GM18520 (cell line): ENCODE data around the gene GATD1.

Source experiments
- ATAC-seq: cut with Tn5 transposase; IDR thresholded peaks from one replicate; pipeline ENCODE4 v1.9.1; 2021; ENCODE audit not compliant: unreplicated experiment

The GATD1 gene

GRCh38 chr11:729492-730074 lies 47.7 kb downstream of the GATD1 start:
- ATAC-seq = no peak

- no peak for ATAC-seq
Observed at GRCh38 chr11:728901-729491, 48.3 kb downstream of the GATD1 start.

GRCh38 chr11:727859-728748 lies 49.2 kb downstream of the GATD1 start:
- no peak for ATAC-seq

DNA sequence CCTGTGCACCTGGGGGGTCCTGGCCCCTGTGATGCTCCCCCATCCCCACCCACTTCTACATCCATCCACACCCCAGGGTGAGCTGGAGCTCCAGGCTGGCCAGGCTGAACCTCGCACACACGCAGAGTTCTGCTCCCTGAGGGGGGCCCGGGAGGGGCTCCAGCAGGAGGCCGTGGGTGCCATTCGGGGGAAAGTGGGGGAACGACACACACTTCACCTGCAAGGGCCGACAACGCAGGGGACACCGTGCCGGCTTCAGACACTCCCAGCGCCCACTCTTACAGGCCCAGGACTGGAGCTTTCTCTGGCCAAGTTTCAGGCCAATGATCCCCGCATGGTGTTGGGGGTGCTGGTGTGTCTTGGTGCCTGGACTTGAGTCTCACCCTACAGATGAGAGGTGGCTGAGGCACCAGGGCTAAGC lies 50.0 kb downstream of the GATD1 start:
- ATAC-seq = no peak

DNA sequence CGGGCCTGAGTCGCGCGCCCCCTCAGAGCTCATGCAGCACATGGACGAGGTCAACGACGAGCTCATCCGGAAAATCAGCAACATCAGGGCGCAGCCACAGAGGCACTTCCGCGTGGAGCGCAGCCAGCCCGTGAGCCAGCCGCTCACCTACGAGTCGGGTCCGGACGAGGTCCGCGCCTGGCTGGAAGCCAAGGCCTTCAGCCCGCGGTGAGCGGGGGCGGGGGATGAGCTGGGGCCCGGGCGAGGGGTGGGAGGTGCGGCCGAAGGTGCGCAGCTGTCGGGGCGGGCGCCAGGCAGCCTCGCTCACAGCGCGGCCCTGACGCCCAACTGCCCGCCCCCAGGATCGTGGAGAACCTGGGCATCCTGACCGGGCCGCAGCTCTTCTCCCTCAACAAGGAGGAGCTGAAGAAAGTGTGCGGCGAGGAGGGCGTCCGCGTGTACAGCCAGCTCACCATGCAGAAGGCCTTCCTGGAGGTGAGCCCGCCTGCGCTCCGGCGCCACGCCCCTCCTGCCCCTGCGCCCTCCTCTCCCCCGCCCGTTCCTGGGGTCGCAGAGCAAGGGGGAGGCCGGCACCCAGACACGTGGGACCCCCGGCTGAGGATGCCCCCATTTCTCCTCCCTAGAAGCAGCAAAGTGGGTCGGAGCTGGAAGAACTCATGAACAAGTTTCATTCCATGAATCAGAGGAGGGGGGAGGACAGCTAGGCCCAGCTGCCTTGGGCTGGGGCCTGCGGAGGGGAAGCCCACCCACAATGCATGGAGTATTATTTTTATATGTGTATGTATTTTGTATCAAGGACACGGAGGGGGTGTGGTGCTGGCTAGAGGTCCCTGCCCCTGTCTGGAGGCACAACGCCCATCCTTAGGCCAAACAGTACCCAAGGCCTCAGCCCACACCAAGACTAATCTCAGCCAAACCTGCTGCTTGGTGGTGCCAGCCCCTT lies 50.7 kb downstream of the GATD1 start:
- ATAC-seq = no peak

GRCh38 chr11:725624-726202 lies 51.6 kb downstream of the GATD1 start:
- no peak for ATAC-seq

GRCh38 chr11:724778-725386 lies 52.4 kb downstream of the GATD1 start:
- no peak for ATAC-seq

DNA sequence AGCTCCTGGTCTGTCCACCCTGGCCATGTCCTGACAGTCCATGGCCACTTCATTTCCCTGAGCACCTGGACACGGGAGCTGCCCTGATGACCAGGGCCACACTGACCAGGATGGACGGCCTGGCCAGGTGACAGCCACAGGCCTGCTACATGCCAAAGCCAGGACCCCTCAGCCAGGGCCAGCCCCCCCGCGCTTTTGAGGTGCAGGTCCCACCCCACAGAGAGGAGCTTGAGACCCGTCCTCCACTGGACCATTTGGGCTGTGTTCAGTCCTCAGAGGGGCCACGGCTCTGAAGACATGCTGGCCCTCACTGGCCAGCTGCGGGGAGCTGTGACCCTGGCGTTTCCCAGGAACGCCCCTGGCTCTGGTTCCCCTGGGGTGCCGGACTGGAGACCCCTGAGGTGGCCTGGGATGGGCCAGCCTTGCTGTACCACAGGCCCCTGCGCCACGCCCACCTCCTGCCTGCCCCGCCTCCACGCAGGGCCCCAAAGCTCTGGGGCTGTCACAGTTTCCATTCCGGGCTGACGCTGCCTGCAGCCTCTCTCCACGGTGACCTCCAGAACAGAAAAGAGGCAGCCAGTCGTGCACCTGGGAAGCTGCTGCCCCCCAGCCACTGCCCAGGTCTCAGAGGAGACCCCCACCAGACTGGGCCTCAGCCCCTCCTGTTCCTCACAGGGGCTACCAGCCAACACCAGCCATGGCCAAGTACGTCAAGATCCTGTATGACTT lies 53.1 kb downstream of the GATD1 start:
- ATAC-seq = no peak

- no peak for ATAC-seq
Observed at GRCh38 chr11:723120-723883, 54.0 kb downstream of the GATD1 start.

- no peak for ATAC-seq
Observed at GRCh38 chr11:722346-722811, 54.9 kb downstream of the GATD1 start.

DNA sequence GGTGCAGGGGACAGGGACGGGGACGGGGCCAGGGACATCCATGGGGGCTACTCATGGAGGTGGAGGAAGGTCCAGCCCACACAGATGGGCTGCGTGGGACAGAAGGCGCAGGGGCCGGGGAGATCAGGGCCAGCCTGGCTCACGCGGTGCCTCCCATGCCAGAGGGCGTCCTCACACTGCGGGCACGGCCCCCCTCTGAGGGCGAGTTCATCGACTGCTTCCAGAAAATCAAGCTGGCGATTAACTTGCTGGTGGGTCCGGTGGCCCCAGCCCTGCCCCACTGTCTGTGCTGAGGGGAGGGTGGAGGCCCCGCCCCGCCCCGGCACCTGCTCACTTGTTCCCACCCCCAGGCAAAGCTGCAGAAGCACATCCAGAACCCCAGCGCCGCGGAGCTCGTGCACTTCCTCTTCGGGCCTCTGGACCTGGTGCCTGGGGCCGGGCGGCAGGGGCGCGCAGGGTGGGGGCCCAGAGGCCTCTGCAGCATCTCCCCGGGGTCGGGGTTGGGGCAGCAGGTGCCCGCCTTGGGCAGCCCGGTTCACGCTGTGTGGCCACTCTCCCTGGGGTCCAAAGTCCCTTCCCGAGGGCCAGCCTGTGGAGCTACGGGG lies 55.4 kb downstream of the GATD1 start:
- ATAC-seq = no peak

DNA sequence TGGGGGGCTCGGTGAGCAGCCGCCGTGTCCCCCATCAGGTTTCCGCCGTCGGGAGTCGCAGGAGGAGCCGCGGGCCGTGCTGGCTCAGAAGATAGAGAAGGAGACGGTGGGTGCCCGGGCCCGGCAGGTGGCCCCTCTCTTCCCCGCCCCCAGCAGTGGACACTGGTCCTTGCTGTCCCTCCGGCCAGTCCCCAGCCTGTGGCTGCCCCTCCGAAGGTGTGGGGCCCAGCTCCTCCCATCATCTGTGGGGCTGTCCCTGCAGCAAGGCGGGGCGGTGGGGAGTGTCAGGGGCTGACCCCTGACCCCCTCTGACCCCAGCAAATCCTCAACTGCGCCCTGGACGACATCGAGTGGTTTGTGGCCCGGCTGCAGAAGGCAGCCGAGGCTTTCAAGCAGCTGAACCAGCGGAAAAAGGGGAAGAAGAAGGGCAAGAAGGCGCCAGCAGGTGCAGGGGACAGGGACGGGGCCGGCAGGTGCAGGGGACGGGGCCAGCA lies 56.0 kb downstream of the GATD1 start:
- no peak for ATAC-seq

- no peak for ATAC-seq
Observed at GRCh38 chr11:720642-721246, 56.5 kb downstream of the GATD1 start.

- ATAC-seq = no peak
Observed at GRCh38 chr11:720017-720641, 57.2 kb downstream of the GATD1 start.

DNA sequence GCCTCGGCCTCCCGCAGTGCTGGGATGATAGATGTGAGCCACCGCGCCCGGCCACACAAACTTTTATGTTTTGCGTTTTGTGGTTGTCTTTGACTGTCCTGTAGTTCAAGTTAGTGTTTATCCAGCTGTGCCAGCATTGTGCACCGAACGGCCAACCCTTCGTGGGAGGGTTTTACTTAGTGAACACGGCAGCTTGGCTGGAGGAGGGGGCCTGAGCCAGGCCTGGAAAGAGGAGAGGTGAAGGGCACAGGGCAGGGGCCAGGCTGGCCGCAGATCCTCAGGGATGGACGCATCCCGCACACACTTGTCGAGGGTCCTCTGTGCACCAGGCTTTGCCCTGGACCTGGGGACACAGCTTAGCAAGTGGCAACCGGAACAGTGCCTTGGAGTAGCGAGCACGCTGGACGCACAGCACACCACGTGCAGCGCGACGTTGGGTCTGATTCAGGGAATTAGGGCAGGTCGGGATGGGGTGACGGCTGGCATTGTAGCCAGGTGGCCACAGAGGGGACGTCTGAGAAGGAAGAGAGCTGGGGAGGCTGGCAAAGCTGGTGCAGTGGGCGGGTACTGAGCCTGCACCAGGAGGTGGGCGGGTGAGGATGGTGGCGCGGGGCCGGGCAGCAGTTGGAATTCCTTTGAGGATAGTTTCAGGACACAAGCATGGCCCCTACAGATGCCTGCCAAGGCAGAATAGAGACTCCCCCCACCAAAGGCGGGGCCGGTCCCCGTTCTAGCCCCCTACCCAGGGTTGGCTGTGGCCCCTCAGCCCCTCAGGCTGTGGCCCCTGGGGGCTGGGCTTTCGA lies 57.9 kb downstream of the GATD1 start:
- ATAC-seq = no peak
